GM23248 (cell line): ENCODE measurements around the gene SNHG17. TPM values are rescaled to one million over a fixed set of nuclear protein-coding genes. Genes with fewer than 3 reads are reported as not detected.

ENCODE experiments used
- DNase-seq: peaks from one replicate; pipeline ENCODE4 v3.0.0-alpha.2; 2015
- H2AFZ ChIP-seq: fragments of 200-600 bp; sonication (generic); 2 replicates; pipeline ENCODE4 v1.6.1; 2016; ENCODE audit warnings: antibody characterized with exemption
- H3F3A ChIP-seq: fragments of 200-600 bp; sonication (generic); 2 replicates; pipeline ENCODE4 v1.6.1; 2016; ENCODE audit warnings: mild to moderate bottlenecking, antibody characterized with exemption, mixed run types; ENCODE audit not compliant: insufficient read depth
- H3K27ac ChIP-seq: fragments of 200-600 bp; sonication (generic); 2 replicates; pipeline ENCODE4 v1.5.1; 2016; ENCODE audit warnings: mild to moderate bottlenecking
- H3K27me3 ChIP-seq: fragments of 200-600 bp; sonication (generic); replicated peaks from 2 replicates; pipeline ENCODE4 v1.6.1; 2016; ENCODE audit warnings: mild to moderate bottlenecking; ENCODE audit not compliant: insufficient read depth
- H3K36me3 ChIP-seq: fragments of 200-600 bp; sonication (generic); 2 replicates; pipeline ENCODE4 v1.6.1; 2016; ENCODE audit warnings: low read depth, mild to moderate bottlenecking
- H3K4me1 ChIP-seq: fragments of 200-600 bp; sonication (generic); 2 replicates; pipeline ENCODE4 v1.6.1; 2016; ENCODE audit warnings: mild to moderate bottlenecking; ENCODE audit not compliant: insufficient read depth
- H3K4me2 ChIP-seq: fragments of 200-600 bp; sonication (generic); one replicate; pipeline ENCODE4 v1.6.1; 2016; ENCODE audit warnings: mild to moderate bottlenecking; ENCODE audit not compliant: unreplicated experiment
- H3K4me3 ChIP-seq: fragments of 200-600 bp; sonication (generic); 2 replicates; pipeline ENCODE4 v1.5.1; 2016; ENCODE audit warnings: mild to moderate bottlenecking
- H3K79me2 ChIP-seq: fragments of 200-600 bp; sonication (generic); 2 replicates; pipeline ENCODE4 v1.6.1; 2016; ENCODE audit warnings: mild to moderate bottlenecking; ENCODE audit not compliant: insufficient read depth
- H3K9ac ChIP-seq: fragments of 200-600 bp; sonication (generic); 2 replicates; pipeline ENCODE4 v1.6.1; 2016; ENCODE audit warnings: mild to moderate bottlenecking
- H3K9me2 ChIP-seq: fragments of 200-600 bp; sonication (generic); 2 replicates; pipeline ENCODE4 v1.6.1; 2016; ENCODE audit warnings: mixed run types, mild to moderate bottlenecking, moderate library complexity; ENCODE audit not compliant: insufficient read depth
- H3K9me3 ChIP-seq: fragments of 200-600 bp; sonication (generic); one replicate; pipeline ENCODE4 v1.6.1; 2017; ENCODE audit warnings: low read depth
- H4K20me1 ChIP-seq: fragments of 200-600 bp; sonication (generic); 2 replicates; pipeline ENCODE4 v1.6.0; 2016; ENCODE audit not compliant: insufficient read depth
- EZH2 ChIP-seq: fragments of 200-600 bp; sonication (generic); IDR thresholded peaks from 2 replicates; pipeline ENCODE4 v1.6.1; 2018; ENCODE audit warnings: antibody characterized with exemption, mild to moderate bottlenecking; ENCODE audit not compliant: insufficient read depth, poor library complexity, severe bottlenecking
- EZH2phosphoT487 ChIP-seq: fragments of 200-600 bp; sonication (generic); IDR thresholded peaks from 2 replicates; pipeline ENCODE4 v1.6.1; 2018; ENCODE audit warnings: antibody characterized with exemption, moderate library complexity, mild to moderate bottlenecking, low read depth; ENCODE audit not compliant: insufficient read depth
- WGBS, 2 experiments: methylation state at CpG; one replicate each; pipeline ENCODE4 v1.1.6; 2015 to 2017; ENCODE audit warnings: low lambda C conversion rate in 2 of 2, low coverage in 1 of 2; ENCODE audit errors: missing lambda C conversion rate in 2 of 2; 5-methylcytosine and 5-hydroxymethylcytosine counted together
- in situ Hi-C: fragments of 300-500 bp; cut with MboI; formaldehyde crosslinking; loops from 2 replicates; pipeline ENCODE4 v1.15.0; 2020
- polyA plus RNA-seq: library from polyadenylated mRNA; unstranded; fragments of >200 nt; fragmentation: Nextera tagmentation; extraction: Ambion mirVana; gene quantifications from 2 replicates; pipeline ENCODE4 v1.2.1, GENCODE V29; 2016
- total RNA-seq: library from RNA; depleted of rRNA; stranded (reverse); fragments of >200 nt; shearing (Covaris generic); gene quantifications from 2 replicates; pipeline ENCODE4 v1.2.3, GENCODE V29; 2014

Gene SNHG17
- total and polyA plus RNA-seq, 2 experiments from 2014 or later = 15.2 to 28.0 TPM

DNA sequence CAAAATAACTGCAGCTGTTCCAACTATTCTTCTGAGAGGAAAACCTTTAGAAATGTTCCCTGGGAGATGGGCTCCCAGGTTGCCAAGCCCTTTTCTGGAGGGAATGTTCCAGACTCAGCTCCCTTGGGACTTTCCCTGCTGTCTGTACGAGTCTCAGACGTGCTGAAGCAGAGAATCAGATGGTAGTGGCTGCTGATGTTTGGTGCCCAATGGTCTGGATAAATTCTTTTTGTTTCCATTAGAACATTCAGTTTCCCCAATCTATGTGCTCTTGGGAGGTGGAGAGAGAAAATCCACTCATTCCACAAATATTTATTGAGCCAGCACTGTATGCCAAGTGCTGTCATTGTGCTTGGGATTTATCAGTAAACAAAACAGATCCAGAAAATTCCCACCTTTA lies 40.0 kb downstream of the SNHG17 start:
- peak; percentile 33 for DNase-seq
- H3K27ac ChIP-seq = no peak overlapping the region
- 0% methylated on average over 2 of the region's 2 CpGs for WGBS, 2 experiments

DNA sequence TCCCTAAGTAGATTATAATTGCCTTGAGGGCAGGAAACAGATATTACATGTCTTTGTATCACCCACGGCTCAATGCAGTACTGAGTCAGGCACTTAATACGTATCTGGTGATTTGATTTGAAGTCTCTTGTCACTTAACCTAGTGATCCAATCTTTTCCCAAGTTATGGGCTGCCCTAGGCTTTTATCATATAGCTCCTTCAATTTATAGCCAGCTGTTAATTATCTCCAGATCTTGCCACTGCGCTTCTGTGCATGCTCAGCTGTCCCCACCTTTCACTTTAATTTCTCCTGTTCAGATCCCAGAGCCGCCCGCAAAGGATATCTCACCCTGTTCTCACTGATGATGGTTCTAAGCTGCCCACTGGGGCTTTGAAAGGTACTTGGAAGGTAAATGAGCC lies 41.9 kb downstream of the SNHG17 start:
- no peak for DNase-seq
- Histone ChIP-seq H3K36me3 (no peaks in the 10 kb centered on the region), H3K79me2 (no peaks in the 10 kb centered on the region), H3K4me2 (no peak overlapping the region), H3K27ac (no peak overlapping the region), H2AFZ (no peak overlapping the region), H3F3A (no peaks in the 10 kb centered on the region), H3K4me3 (no peak overlapping the region), H3K9ac (no peak overlapping the region), H4K20me1 (no peaks in the 10 kb centered on the region), H3K9me3 (no peaks in the 10 kb centered on the region), H3K4me1 (peaks cover 7% of the 10 kb centered on the region; the same call in 1 of the 2 replicates), H3K9me2 (no peaks in the 10 kb centered on the region), H3K27me3 (peaks cover 28% of the 10 kb centered on the region)
- WGBS, 2 experiments = 19 to 24% methylated on average over 5 of the region's 5 CpGs
- no peak for TF ChIP-seq EZH2phosphoT487
- no peak for TF ChIP-seq EZH2
- in situ Hi-C loops = no loop called here

More for the DNA sequence above, 40.0 kb downstream of the SNHG17 start:
- Histone ChIP-seq H3K36me3 (no peaks in the 10 kb centered on the region), H3K9me2 (no peaks in the 10 kb centered on the region), H3K4me1 (peaks cover 7% of the 10 kb centered on the region; the same call in 1 of the 2 replicates), H3F3A (no peaks in the 10 kb centered on the region), H3K27me3 (peaks cover 16% of the 10 kb centered on the region), H3K4me2 (no peak overlapping the region), H3K4me3 (no peak overlapping the region), H2AFZ (no peak overlapping the region), H3K9ac (no peak overlapping the region), H3K79me2 (no peaks in the 10 kb centered on the region), H3K9me3 (no peaks in the 10 kb centered on the region), H4K20me1 (no peaks in the 10 kb centered on the region)
- in situ Hi-C loops = no loop called here
- no peak for TF ChIP-seq EZH2

DNA sequence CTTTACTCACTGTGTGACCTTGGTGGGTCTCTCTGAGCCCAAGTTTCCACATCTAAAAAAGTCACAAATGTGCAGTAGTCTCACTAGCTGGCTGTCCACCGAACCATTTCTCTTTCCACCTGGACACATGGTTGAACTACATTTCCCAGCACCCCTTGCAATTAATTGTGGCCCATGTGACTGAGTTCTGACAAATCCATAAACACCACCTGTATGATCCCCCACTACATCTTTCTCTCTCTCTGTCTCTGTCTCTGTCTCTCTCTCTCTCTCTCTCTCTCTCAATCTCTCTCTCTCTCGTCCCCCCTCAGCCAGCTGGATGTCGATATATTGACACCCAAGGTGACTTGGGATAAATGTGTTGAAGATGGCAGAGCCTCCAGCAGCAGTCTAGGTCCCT lies 42.8 kb downstream of the SNHG17 start:
- no peaks in the 10 kb centered on the region for H3K9me2 ChIP-seq
- no peak for TF ChIP-seq EZH2
- no peak for TF ChIP-seq EZH2phosphoT487
- no peaks in the 10 kb centered on the region for H3F3A ChIP-seq
- H4K20me1 ChIP-seq = no peaks in the 10 kb centered on the region
- H3K27ac ChIP-seq = no peak overlapping the region
- H3K9me3 ChIP-seq = no peaks in the 10 kb centered on the region
- in situ Hi-C loops = no loop called here
- H3K79me2 ChIP-seq = no peaks in the 10 kb centered on the region
- H3K36me3 ChIP-seq = no peaks in the 10 kb centered on the region
- H2AFZ ChIP-seq = no peak overlapping the region
- H3K4me3 ChIP-seq = no peak overlapping the region
- WGBS, 2 experiments = 57 to 70% methylated on average over 3 of the region's 3 CpGs
- no peak overlapping the region for H3K9ac ChIP-seq
- peaks cover 7% of the 10 kb centered on the region; the same call in 1 of the 2 replicates for H3K4me1 ChIP-seq
- no peak for DNase-seq
- no peak overlapping the region for H3K4me2 ChIP-seq
- H3K27me3 ChIP-seq = peaks cover 30% of the 10 kb centered on the region

DNA sequence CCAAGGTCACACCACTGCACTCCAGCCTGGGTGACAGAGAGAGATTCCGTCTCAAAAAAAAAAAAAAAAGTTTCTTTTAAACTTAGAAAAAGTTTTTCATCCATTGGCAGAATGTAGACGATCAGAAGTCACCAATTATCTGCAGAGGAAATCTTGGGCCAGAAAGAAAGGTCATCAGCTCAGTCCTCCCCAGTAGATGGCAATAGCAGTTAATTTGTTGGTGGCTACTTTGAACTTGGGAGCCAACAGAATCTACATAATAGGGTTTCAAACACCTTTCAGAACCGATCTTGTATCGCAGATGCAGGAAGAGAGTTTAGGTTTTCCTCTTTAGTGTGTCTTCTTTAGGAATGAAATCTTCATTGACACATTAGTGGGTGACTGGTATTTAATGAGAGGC lies 47.2 kb downstream of the SNHG17 start:
- Histone ChIP-seq H3K4me1 (no peaks in the 10 kb centered on the region), H3F3A (no peaks in the 10 kb centered on the region), H3K4me3 (no peak overlapping the region), H3K9me3 (no peaks in the 10 kb centered on the region), H3K9ac (no peak overlapping the region), H3K79me2 (no peaks in the 10 kb centered on the region), H3K4me2 (no peak overlapping the region), H3K9me2 (no peaks in the 10 kb centered on the region), H2AFZ (no peak overlapping the region), H3K36me3 (no peaks in the 10 kb centered on the region), H3K27me3 (peaks cover 44% of the 10 kb centered on the region), H3K27ac (no peak overlapping the region), H4K20me1 (no peaks in the 10 kb centered on the region)
- DNase-seq = no peak
- 46 to 63% methylated on average over 4 of the region's 4 CpGs for WGBS, 2 experiments
- TF ChIP-seq EZH2phosphoT487 (no peak), EZH2 (no peak)
- in situ Hi-C loops = no loop called here

DNA sequence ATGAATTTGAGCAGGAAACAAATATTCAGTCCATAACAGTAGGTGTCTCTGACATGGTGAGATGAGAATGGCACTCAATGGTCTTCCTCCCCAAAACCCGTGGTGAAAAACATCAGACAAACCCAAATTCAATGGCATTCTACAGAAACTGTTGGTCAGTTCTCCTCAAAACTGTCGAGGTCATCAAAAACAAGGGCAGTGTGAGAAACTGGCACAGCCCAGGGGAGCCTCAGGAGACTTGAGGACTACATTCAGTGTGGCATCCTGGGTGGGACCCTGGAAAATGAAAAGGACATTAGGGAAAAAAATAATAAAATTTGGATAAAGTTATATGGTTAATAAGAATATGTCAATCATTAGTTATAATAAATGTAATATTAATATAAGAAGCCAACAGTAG lies 48.3 kb downstream of the SNHG17 start:
- Histone ChIP-seq H3F3A (no peaks in the 10 kb centered on the region), H3K27me3 (peaks cover 45% of the 10 kb centered on the region), H3K9ac (no peak overlapping the region), H3K4me3 (no peak overlapping the region), H3K4me2 (no peak overlapping the region), H3K9me3 (no peaks in the 10 kb centered on the region), H4K20me1 (no peaks in the 10 kb centered on the region), H3K4me1 (no peaks in the 10 kb centered on the region), H3K9me2 (no peaks in the 10 kb centered on the region), H2AFZ (no peak overlapping the region), H3K79me2 (no peaks in the 10 kb centered on the region), H3K27ac (no peak overlapping the region), H3K36me3 (no peaks in the 10 kb centered on the region)
- in situ Hi-C loops = no loop called here
- no peak for DNase-seq
- WGBS, 2 experiments = 30 to 35% methylated on average over 2 of the region's 2 CpGs
- no peak for TF ChIP-seq EZH2phosphoT487
- TF ChIP-seq EZH2 = no peak
